HCT116 (cell line): ENCODE measurements around the gene HES2. TPM values are rescaled to one million over a fixed set of nuclear protein-coding genes. Genes with fewer than 3 reads are reported as not detected.

Experiments used
- ATAC-seq: fragments of 200-7000 bp; cut with Tn5 transposase; 2 replicates; pipeline ENCODE4 v1.9.1; 2020; ENCODE audit warnings: mild to moderate bottlenecking, moderate library complexity
- BruUV-seq: library from RNA; stranded (reverse); fragments of 400-500 nt; replicated peaks from 2 replicates; lab custom pipeline; 2021; lab: Mats Ljungman, UMichigan
- CTCF ChIA-PET: fragments of 300-600 bp; sonication (Branson Sonifier 250); formaldehyde crosslinking; loops from one replicate; lab custom pipeline; 2021; ENCODE audit warnings: antibody characterized with exemption; lab: Charles Lee
- POLR2A ChIA-PET: fragments of 300-600, 350-600 bp; sonication (Branson Sonifier 250); formaldehyde crosslinking; loops from one replicate; lab custom pipeline; 2021; ENCODE audit warnings: antibody characterized with exemption; lab: Charles Lee
- RAD21 ChIA-PET, 2 experiments: fragments of 300-600 bp; sonication (Branson Sonifier 250); formaldehyde crosslinking; loops; one replicate each; lab custom pipeline; 2023; ENCODE audit warnings: low total read pairs in 2 of 2; ENCODE audit not compliant: uncharacterized antibody in 2 of 2, unreplicated experiment in 2 of 2, low non-redundant PET in 1 of 2; lab: Charles Lee
- DNase-seq: peaks from one replicate; pipeline ENCODE4 v3.0.0-alpha.2; 2010; ENCODE audit warnings: low read depth, low spot score
- H2AFZ ChIP-seq: fragments of 200-600 bp; shearing (Covaris generic), sonication (generic); 2 replicates; pipeline ENCODE4 v1.6.1; 2017; ENCODE audit warnings: low read depth, mixed run types, mixed read lengths, antibody characterized with exemption, low read length; ENCODE audit not compliant: poor library complexity, severe bottlenecking
- H3K27ac ChIP-seq: 2 replicates; pipeline ENCODE4 v1.5.1; 2012; ENCODE audit warnings: low read depth, low read length
- H3K27me3 ChIP-seq: fragments of 200-600 bp; sonication (generic); 2 replicates; pipeline ENCODE4 v1.6.1; 2016; ENCODE audit warnings: mixed run types, low read length, mixed read lengths; ENCODE audit not compliant: insufficient read depth
- H3K36me3 ChIP-seq, 2 experiments: fragments of 200-500 bp in 1 of 2; fragments of 200-600 bp in 1 of 2; sonication (Bioruptor generic) in 1 of 2; sonication (generic) in 1 of 2; 2 replicates each; pipeline versions ENCODE4 v1.5.1 to v1.6.1; 2014 to 2016; ENCODE audit warnings: low read length in 2 of 2, inconsistent platforms in 1 of 2, mixed read lengths in 1 of 2, mixed run types in 1 of 2; ENCODE audit not compliant: insufficient read depth in 2 of 2, control insufficient read depth in 1 of 2
- H3K4me1 ChIP-seq, 2 experiments: fragments of 200-600 bp in 1 of 2; sonication (generic) in 1 of 2; 2 replicates each; pipeline versions ENCODE4 v1.5.1 to v1.6.1; 2012 to 2017; ENCODE audit warnings: low read length in 2 of 2, inconsistent platforms in 1 of 2, mild to moderate bottlenecking in 1 of 2, mixed read lengths in 1 of 2, mixed run types in 1 of 2, moderate library complexity in 1 of 2; ENCODE audit not compliant: insufficient read depth in 2 of 2, control insufficient read depth in 1 of 2
- H3K4me2 ChIP-seq: fragments of 200-600 bp; sonication (generic); 2 replicates; pipeline ENCODE4 v1.6.1; 2017; ENCODE audit warnings: mixed run types, low read length, mixed read lengths
- H3K4me3 ChIP-seq, 2 experiments: fragments of 200-600 bp in 1 of 2; sonication (generic) in 1 of 2; replicated peaks in 1 of 2; 2 replicates each; pipeline ENCODE4 v1.5.1; 2011 to 2016; ENCODE audit warnings: low read length in 2 of 2, control low read depth in 1 of 2, low read depth in 1 of 2, mild to moderate bottlenecking in 1 of 2, mixed read lengths in 1 of 2, mixed run types in 1 of 2
- H3K79me2 ChIP-seq: fragments of 200-600 bp; sonication (generic); 2 replicates; pipeline ENCODE4 v1.6.1; 2017; ENCODE audit warnings: mild to moderate bottlenecking, mixed run types, low read length, moderate library complexity, mixed read lengths; ENCODE audit not compliant: insufficient read depth
- H3K9ac ChIP-seq: fragments of 200-600 bp; sonication (generic); 2 replicates; pipeline ENCODE4 v1.6.1; 2016; ENCODE audit warnings: low read length, mixed read lengths
- H3K9me2 ChIP-seq: fragments of 200-600 bp; sonication (generic), shearing (Covaris generic); 2 replicates; pipeline ENCODE4 v1.6.1; 2017; ENCODE audit warnings: mixed run types, mild to moderate bottlenecking, moderate library complexity; ENCODE audit not compliant: insufficient read depth
- H3K9me3 ChIP-seq, 2 experiments: fragments of 200-500 bp in 1 of 2; fragments of 200-600 bp in 1 of 2; sonication (Bioruptor generic) in 1 of 2; sonication (generic) in 1 of 2; 2 replicates each; pipeline ENCODE4 v1.6.1; 2014 to 2017; ENCODE audit warnings: low read length in 2 of 2, mixed read lengths in 2 of 2, inconsistent platforms in 1 of 2, low read depth in 1 of 2, mild to moderate bottlenecking in 1 of 2, mixed run types in 1 of 2, moderate library complexity in 1 of 2; ENCODE audit not compliant: control insufficient read depth in 1 of 2, insufficient read depth in 1 of 2
- H4K20me1 ChIP-seq: fragments of 200-600 bp; sonication (generic), shearing (Covaris generic); 2 replicates; pipeline ENCODE4 v1.6.1; 2017; ENCODE audit warnings: mixed run types, mild to moderate bottlenecking, moderate library complexity; ENCODE audit not compliant: insufficient read depth
- CTCF ChIP-seq, 3 experiments: fragments of 200-600 bp in 1 of 3; sonication (generic) in 1 of 3; IDR thresholded peaks in 2 of 3; conservative IDR thresholded peaks in 1 of 3; 2 replicates each; pipeline ENCODE4 v1.5.1; 2012 to 2017; ENCODE audit warnings: low read depth in 2 of 3, low read length in 2 of 3, antibody characterized with exemption in 1 of 3, borderline replicate concordance in 1 of 3, control low read depth in 1 of 3, mild to moderate bottlenecking in 1 of 3, mixed read lengths in 1 of 3, mixed run types in 1 of 3, moderate library complexity in 1 of 3; ENCODE audit not compliant: insufficient read depth in 1 of 3
- EGR1 ChIP-seq: IDR thresholded peaks from 2 replicates; pipeline ENCODE4 v1.6.1; 2012; ENCODE audit warnings: low read depth
- FOSL1 ChIP-seq: IDR thresholded peaks from 2 replicates; pipeline ENCODE4 v1.6.1; 2012; ENCODE audit warnings: low read depth
- JUND ChIP-seq: IDR thresholded peaks from 2 replicates; pipeline ENCODE4 v1.6.1; 2012
- POLR2AphosphoS5 ChIP-seq: IDR thresholded peaks from 2 replicates; pipeline ENCODE4 v1.6.1; 2011; ENCODE audit warnings: mild to moderate bottlenecking, low read depth, low read length, moderate library complexity
- SP1 ChIP-seq: IDR thresholded peaks from 2 replicates; pipeline ENCODE4 v1.6.1; 2012; ENCODE audit warnings: low read depth
- ZBTB33 ChIP-seq: IDR thresholded peaks from 2 replicates; pipeline ENCODE4 v1.6.1; 2011; ENCODE audit warnings: mild to moderate bottlenecking, low read length, moderate library complexity; ENCODE audit not compliant: insufficient replicate concordance; ENCODE audit errors: extremely low read depth
- intact Hi-C: fragments of 100-400 bp; cut with micrococcal nuclease; formaldehyde crosslinking; loops from 2 replicates; pipeline ENCODE4 v1.10.0; 2022
- total RNA-seq: library from RNA; stranded (reverse); gene quantifications from one replicate; pipeline ENCODE4 v1.2.1, GENCODE V29; 2021; ENCODE audit not compliant: unreplicated experiment
- TF ChIP-seq, protein P1 (sequence below): IDR thresholded peaks from 2 replicates; pipeline ENCODE4 v1.6.1; 2012; ENCODE audit warnings: low read depth

HES2 gene
- total RNA-seq, 1 experiment from 2014 or later, result 8.4 TPM

- Histone ChIP-seq H3K9me3 (no peaks in the 10 kb centered on the region), H3K36me3 (no peaks in the 10 kb centered on the region), H3K4me2 (no peak overlapping the region), H3K27me3 (no peaks in the 10 kb centered on the region), H4K20me1 (no peaks in the 10 kb centered on the region), H2AFZ (no peak overlapping the region), H3K79me2 (no peaks in the 10 kb centered on the region), H3K4me3 (no peak overlapping the region), H3K9ac (no peak overlapping the region), H3K9me2 (no peaks in the 10 kb centered on the region), H3K27ac (no peak overlapping the region), H3K4me1 (peaks cover 0 to 11% of the 10 kb centered on the region in 2 experiments; a peak in 3 of 4 replicates)
- no TSS peak for BruUV-seq
- no peak for DNase-seq
- ATAC-seq, result no peak
- TF ChIP-seq EGR1 (no peak), JUND (no peak), ZBTB33 (no peak), POLR2AphosphoS5 (no peak), SP1 (no peak), CTCF (IDR thresholded peaks at IDR 0.05 in 2 of 3, conservative IDR thresholded peaks at IDR 0.05 in 1 of 3; ENCODE audit: borderline replicate concordance in 1 of 3, insufficient read depth in 1 of 3, low read depth in 2 of 3, low read length in 2 of 3) (no peak), FOSL1 (no peak)
- TF ChIP-seq, protein P1, sequence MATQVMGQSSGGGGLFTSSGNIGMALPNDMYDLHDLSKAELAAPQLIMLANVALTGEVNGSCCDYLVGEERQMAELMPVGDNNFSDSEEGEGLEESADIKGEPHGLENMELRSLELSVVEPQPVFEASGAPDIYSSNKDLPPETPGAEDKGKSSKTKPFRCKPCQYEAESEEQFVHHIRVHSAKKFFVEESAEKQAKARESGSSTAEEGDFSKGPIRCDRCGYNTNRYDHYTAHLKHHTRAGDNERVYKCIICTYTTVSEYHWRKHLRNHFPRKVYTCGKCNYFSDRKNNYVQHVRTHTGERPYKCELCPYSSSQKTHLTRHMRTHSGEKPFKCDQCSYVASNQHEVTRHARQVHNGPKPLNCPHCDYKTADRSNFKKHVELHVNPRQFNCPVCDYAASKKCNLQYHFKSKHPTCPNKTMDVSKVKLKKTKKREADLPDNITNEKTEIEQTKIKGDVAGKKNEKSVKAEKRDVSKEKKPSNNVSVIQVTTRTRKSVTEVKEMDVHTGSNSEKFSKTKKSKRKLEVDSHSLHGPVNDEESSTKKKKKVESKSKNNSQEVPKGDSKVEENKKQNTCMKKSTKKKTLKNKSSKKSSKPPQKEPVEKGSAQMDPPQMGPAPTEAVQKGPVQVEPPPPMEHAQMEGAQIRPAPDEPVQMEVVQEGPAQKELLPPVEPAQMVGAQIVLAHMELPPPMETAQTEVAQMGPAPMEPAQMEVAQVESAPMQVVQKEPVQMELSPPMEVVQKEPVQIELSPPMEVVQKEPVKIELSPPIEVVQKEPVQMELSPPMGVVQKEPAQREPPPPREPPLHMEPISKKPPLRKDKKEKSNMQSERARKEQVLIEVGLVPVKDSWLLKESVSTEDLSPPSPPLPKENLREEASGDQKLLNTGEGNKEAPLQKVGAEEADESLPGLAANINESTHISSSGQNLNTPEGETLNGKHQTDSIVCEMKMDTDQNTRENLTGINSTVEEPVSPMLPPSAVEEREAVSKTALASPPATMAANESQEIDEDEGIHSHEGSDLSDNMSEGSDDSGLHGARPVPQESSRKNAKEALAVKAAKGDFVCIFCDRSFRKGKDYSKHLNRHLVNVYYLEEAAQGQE, result no peak
- intact Hi-C loops, result no loop called here
- CTCF ChIA-PET, result interaction anchor here (1.7 to 1.9 kb wide), 2 partner anchors 15 to 83 kb away, joined by 6 read pairs; no protein-coding TSS in a partner anchor
- POLR2A ChIA-PET, result interaction anchor here (1.5 kb wide), 1 partner anchor 12 kb away, joined by 4 read pairs; the partner anchor contains the start of gene HES2
- RAD21 ChIA-PET, result no interaction called here
Observed at GRCh38 chr1:6408023-6408422, 11.7 kb downstream of the HES2 start.
